ENCODE data around the gene FOXO3. TPM values are rescaled to one million over a fixed set of nuclear protein-coding genes. Genes with fewer than 3 reads are reported as not detected.

The FOXO3 gene
- total and polyA plus RNA-seq, 2 of the 8 experiments (the other 6 are each of a cell fraction or from before 2014, with no cell fraction given), result 13.1 to 19.3 TPM

DNA sequence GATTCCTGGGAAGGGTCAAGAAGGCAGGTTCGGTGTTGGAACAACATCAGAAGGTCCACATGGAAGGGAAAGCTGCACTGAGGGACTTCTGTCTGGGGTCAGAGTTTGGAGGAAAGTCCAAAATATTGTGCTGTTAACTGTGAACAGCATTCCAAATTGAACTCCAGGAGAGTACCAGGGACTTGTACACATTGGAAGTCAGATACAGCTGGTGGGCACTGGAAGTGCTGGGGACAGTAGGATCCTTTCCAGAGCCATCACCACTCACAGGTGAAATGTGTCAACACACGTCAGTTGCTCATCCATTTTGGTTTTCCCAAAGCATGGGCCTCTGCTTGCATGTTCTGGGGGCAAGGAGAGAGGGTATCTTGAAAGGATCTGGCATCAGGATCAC lies 18.6 kb downstream of the FOXO3 start:
- 97% methylated on average over 2 of the region's 2 CpGs; no CpG with 5 or more reads in 1 of the 2 experiments for WGBS, 2 experiments (ENCODE audit: extremely low coverage in 1 of 2, insufficient coverage in 1 of 2, insufficient read length in 1 of 2, insufficient replicate concordance in 2 of 2, low coverage in 1 of 2, low lambda C conversion rate in 2 of 2, missing lambda C conversion rate in 1 of 2)
- Histone ChIP-seq H3K9ac (replicated peaks in 1 of 4; ENCODE audit: extremely low read depth in 1 of 4, low read depth in 3 of 4, low read length in 3 of 4) (no peak overlapping the region), H4K91ac (replicated peaks; ENCODE audit: insufficient read length, low read length) (no peak overlapping the region), H2BK15ac (ENCODE audit: low read length) (no peak overlapping the region), H4K20me1 (replicated peaks in 1 of 2; ENCODE audit: control insufficient read depth in 1 of 2, insufficient read depth in 2 of 2, low read length in 2 of 2) (peaks cover under 1 to 2% of the 10 kb centered on the region in 2 experiments), H2BK5ac (ENCODE audit: low read depth, low read length) (no peak overlapping the region), H3K9me3 (ENCODE audit: insufficient read depth in 2 of 2, low read depth in 1 of 2, low read length in 1 of 2) (no peaks in the 10 kb centered on the region), H3K14ac (ENCODE audit: insufficient read length) (no peak overlapping the region), H3K4me2 (ENCODE audit: insufficient read depth in 1 of 2, low read depth in 2 of 2, low read length in 2 of 2) (no peak overlapping the region), H3K18ac (ENCODE audit: extremely low read depth, low read length) (no peak overlapping the region), H3K23ac (ENCODE audit: insufficient read length) (no peak overlapping the region), H3K79me1 (ENCODE audit: low read depth, low read length) (no peaks in the 10 kb centered on the region; the same call in 1 of the 2 replicates), H2AK5ac (ENCODE audit: low read depth, low read length) (no peak overlapping the region), H2BK20ac (ENCODE audit: low read length) (no peak overlapping the region), H2BK12ac (ENCODE audit: low read depth, low read length) (no peak overlapping the region), H3K23me2 (ENCODE audit: low read depth, low read length) (no peaks in the 10 kb centered on the region), H3K36me3 (ENCODE audit: control insufficient read depth in 2 of 4, insufficient read depth in 4 of 4, low read length in 3 of 4) (no peaks in the 10 kb centered on the region), H4K8ac (ENCODE audit: extremely low read depth, insufficient read depth, low read length) (no peak overlapping the region), H3K4me1 (replicated peaks in 1 of 4; ENCODE audit: control insufficient read depth in 3 of 4, insufficient read depth in 4 of 4, low read length in 3 of 4) (peaks cover 5 to 13% (median 10%) of the 10 kb centered on the region in 4 experiments; a peak in 6 of 7 replicates), H2BK120ac (replicated peaks; ENCODE audit: low read depth, low read length) (no peak overlapping the region), H3K4ac (replicated peaks; ENCODE audit: insufficient read length, low read depth, low read length) (no peak overlapping the region), H2AFZ (ENCODE audit: low read length) (no peak overlapping the region), H3K4me3 (ENCODE audit: extremely low read depth in 1 of 4, insufficient read depth in 2 of 4, low read depth in 3 of 4, low read length in 4 of 4) (no peak overlapping the region), H4K5ac (ENCODE audit: insufficient read length, low read depth, low read length) (no peak overlapping the region), H3K79me2 (ENCODE audit: control insufficient read depth in 1 of 2, insufficient read depth in 2 of 2, low read length in 2 of 2) (peaks cover 3 to 90% of the 10 kb centered on the region in 2 experiments), H3K56ac (replicated peaks; ENCODE audit: insufficient read length, low read depth, low read length) (no peak overlapping the region), H3K27ac (ENCODE audit: low read depth, low read length) (no peak overlapping the region), H3K27me3 (replicated peaks in 1 of 4; ENCODE audit: control insufficient read depth in 3 of 4, extremely low read depth in 1 of 4, insufficient read depth in 3 of 4, low read length in 3 of 4) (no peaks in the 10 kb centered on the region)
- TF ChIP-seq, protein P1, sequence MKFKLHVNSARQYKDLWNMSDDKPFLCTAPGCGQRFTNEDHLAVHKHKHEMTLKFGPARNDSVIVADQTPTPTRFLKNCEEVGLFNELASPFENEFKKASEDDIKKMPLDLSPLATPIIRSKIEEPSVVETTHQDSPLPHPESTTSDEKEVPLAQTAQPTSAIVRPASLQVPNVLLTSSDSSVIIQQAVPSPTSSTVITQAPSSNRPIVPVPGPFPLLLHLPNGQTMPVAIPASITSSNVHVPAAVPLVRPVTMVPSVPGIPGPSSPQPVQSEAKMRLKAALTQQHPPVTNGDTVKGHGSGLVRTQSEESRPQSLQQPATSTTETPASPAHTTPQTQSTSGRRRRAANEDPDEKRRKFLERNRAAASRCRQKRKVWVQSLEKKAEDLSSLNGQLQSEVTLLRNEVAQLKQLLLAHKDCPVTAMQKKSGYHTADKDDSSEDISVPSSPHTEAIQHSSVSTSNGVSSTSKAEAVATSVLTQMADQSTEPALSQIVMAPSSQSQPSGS (IDR thresholded peaks at IDR 0.05; ENCODE audit: low read length), result no peak
- FAIRE-seq, result no peak
- DNase-seq (ENCODE audit: low read depth in 1 of 2, low spot score in 2 of 2), result no peak
- ChIA-PET POLR2A (ENCODE audit: partially characterized antibody) (no interaction called here), CTCF (ENCODE audit: partially characterized antibody) (no interaction called here)
